RWPE2 (cell line): Measurements from ENCODE around the gene WFDC13.

Source experiments
- ATAC-seq: fragments of 200-7000 bp; cut with Tn5 transposase; 3 replicates; pipeline ENCODE4 v1.9.1; 2021; ENCODE audit warnings: low read depth
- DNase-seq: peaks from one replicate; pipeline ENCODE4 v3.0.0-alpha.2; 2020; ENCODE audit warnings: low spot score
- H3K27ac ChIP-seq: fragments of 450-650 bp; 2 replicates; pipeline ENCODE4 v1.5.1; 2017; ENCODE audit warnings: mild to moderate bottlenecking; ENCODE audit not compliant: poor library complexity, severe bottlenecking
- H3K27me3 ChIP-seq: fragments of 250-450 bp; sonication (Bioruptor Pico); 2 replicates; pipeline ENCODE4 v1.5.1; 2021; ENCODE audit warnings: mild to moderate bottlenecking, moderate library complexity; ENCODE audit not compliant: insufficient read depth, poor library complexity, severe bottlenecking
- H3K36me3 ChIP-seq: fragments of 250-450 bp; sonication (Bioruptor Pico); 2 replicates; pipeline ENCODE4 v1.5.1; 2020; ENCODE audit warnings: low read depth, mild to moderate bottlenecking, moderate library complexity
- H3K4me1 ChIP-seq: fragments of 250-450 bp; sonication (Bioruptor Pico); 2 replicates; pipeline ENCODE4 v1.5.1; 2021; ENCODE audit warnings: mild to moderate bottlenecking, moderate library complexity; ENCODE audit not compliant: insufficient read depth, poor library complexity, severe bottlenecking
- H3K4me3 ChIP-seq: fragments of 250-450 bp; sonication (Bioruptor Pico); 2 replicates; pipeline ENCODE4 v1.5.1; 2021; ENCODE audit warnings: mild to moderate bottlenecking, moderate library complexity; ENCODE audit not compliant: severe bottlenecking
- H3K9me3 ChIP-seq: fragments of 250-450 bp; sonication (Bioruptor Pico); 2 replicates; pipeline ENCODE4 v1.5.1; 2021; ENCODE audit warnings: mild to moderate bottlenecking, moderate library complexity; ENCODE audit not compliant: severe bottlenecking
- TF ChIP-seq, protein P1 (sequence below): fragments of 450-650 bp; IDR thresholded peaks from one replicate; pipeline ENCODE4 v1.5.1; 2017; ENCODE audit warnings: mild to moderate bottlenecking, moderate library complexity; ENCODE audit not compliant: poor library complexity, severe bottlenecking

Gene WFDC13

DNA sequence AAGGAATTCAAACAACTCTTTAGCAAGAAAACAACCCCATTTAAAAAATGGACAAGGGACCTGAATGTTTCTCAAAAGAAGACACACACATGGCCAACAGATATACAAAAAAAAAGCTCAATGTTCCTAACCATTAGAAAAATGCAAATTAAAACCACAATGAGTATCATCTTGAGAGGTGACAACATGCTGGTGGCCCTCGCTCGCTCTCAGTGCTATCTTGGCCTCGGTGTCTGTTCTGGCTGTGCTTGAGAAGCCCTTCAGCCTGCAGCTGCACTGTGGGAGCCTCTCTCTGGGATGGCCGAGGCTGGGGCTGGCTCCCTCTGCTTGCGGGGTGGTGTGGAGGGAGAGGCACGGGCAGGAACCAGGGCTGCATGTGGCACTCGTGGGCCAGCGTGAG is 33.7 kb downstream of the WFDC13 start:
- DNase-seq (no peak), ATAC-seq (no peak)
- TF ChIP-seq, protein P1, sequence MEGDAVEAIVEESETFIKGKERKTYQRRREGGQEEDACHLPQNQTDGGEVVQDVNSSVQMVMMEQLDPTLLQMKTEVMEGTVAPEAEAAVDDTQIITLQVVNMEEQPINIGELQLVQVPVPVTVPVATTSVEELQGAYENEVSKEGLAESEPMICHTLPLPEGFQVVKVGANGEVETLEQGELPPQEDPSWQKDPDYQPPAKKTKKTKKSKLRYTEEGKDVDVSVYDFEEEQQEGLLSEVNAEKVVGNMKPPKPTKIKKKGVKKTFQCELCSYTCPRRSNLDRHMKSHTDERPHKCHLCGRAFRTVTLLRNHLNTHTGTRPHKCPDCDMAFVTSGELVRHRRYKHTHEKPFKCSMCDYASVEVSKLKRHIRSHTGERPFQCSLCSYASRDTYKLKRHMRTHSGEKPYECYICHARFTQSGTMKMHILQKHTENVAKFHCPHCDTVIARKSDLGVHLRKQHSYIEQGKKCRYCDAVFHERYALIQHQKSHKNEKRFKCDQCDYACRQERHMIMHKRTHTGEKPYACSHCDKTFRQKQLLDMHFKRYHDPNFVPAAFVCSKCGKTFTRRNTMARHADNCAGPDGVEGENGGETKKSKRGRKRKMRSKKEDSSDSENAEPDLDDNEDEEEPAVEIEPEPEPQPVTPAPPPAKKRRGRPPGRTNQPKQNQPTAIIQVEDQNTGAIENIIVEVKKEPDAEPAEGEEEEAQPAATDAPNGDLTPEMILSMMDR: no peak
- no peak overlapping the region for H3K4me3 ChIP-seq
- H3K27ac ChIP-seq: no peak overlapping the region
- H3K9me3 ChIP-seq: peaks cover 3% of the 10 kb centered on the region
- H3K27me3 ChIP-seq: peaks cover 8% of the 10 kb centered on the region
- H3K4me1 ChIP-seq: no peaks in the 10 kb centered on the region
- no peaks in the 10 kb centered on the region for H3K36me3 ChIP-seq

- H3K27me3 ChIP-seq: peaks cover 8% of the 10 kb centered on the region
- DNase-seq (peak; percentile 81), ATAC-seq (no peak)
- TF ChIP-seq, protein P1: no peak
- H3K4me3 ChIP-seq: no peak overlapping the region
- no peaks in the 10 kb centered on the region for H3K36me3 ChIP-seq
- H3K9me3 ChIP-seq: peaks cover 3% of the 10 kb centered on the region
- no peaks in the 10 kb centered on the region for H3K4me1 ChIP-seq
- no peak overlapping the region for H3K27ac ChIP-seq
Observed at GRCh38 chr20:45735988-45736387, 34.1 kb downstream of the WFDC13 start.

DNA sequence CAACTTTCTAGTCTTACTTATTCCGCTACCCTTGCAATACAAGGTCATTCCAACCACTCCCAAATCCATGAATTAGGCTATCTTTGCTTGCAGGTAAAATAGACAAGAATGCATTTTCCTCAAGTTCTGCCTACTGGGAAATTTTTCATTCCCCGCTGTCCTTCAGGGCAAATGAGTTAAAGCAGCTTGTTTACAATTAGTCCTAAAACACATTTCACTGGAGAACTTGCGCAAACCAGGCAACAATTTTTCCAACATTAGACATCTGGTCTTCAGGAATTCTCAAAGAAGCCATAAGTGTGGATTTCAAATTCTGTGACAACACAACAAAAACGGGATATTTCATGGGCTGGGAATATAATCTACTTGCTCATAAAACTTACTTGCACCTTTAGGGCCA is 40.8 kb downstream of the WFDC13 start:
- H3K4me1 ChIP-seq: no peaks in the 10 kb centered on the region
- TF ChIP-seq, protein P1: no peak
- no peaks in the 10 kb centered on the region for H3K36me3 ChIP-seq
- no peaks in the 10 kb centered on the region for H3K9me3 ChIP-seq
- peaks cover 16% of the 10 kb centered on the region for H3K27me3 ChIP-seq
- no peak for ATAC-seq
- no peak overlapping the region for H3K4me3 ChIP-seq
- no peak for DNase-seq
- H3K27ac ChIP-seq: no peak overlapping the region

DNA sequence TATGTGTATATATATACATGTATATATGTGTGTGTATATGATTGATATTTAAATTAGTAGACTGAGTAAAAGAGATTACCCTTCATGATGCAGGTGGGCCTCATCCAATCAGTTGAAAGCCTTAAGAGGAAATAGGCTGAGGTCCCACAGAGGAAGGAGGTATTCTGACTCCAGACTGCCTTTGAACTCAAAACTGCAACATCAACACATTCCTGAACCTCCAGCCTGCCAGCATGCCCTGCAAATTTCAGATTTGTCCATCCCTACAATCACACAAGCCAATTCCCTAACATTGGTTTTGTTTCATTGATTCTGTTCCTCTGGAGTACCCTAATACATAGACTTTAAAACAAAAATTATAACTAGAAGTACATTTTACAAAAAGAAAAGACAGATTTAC is 43.2 kb downstream of the WFDC13 start:
- TF ChIP-seq, protein P1: no peak

GRCh38 chr20:45751721-45752120 is 49.9 kb downstream of the WFDC13 start:
- no peak overlapping the region for H3K4me3 ChIP-seq
- no peaks in the 10 kb centered on the region for H3K9me3 ChIP-seq
- TF ChIP-seq, protein P1: no peak
- no peaks in the 10 kb centered on the region for H3K4me1 ChIP-seq
- ATAC-seq (no peak), DNase-seq (no peak)
- H3K36me3 ChIP-seq: no peaks in the 10 kb centered on the region
- no peak overlapping the region for H3K27ac ChIP-seq
- peaks cover 36% of the 10 kb centered on the region for H3K27me3 ChIP-seq

More for the DNA sequence above, 43.2 kb downstream of the WFDC13 start:
- Histone ChIP-seq H3K4me1 (no peaks in the 10 kb centered on the region), H3K9me3 (no peaks in the 10 kb centered on the region), H3K27me3 (peaks cover 24% of the 10 kb centered on the region), H3K36me3 (no peaks in the 10 kb centered on the region), H3K4me3 (no peak overlapping the region), H3K27ac (no peak overlapping the region)
- ATAC-seq (no peak), DNase-seq (no peak)
